GM19452 (cell line): ENCODE results near the gene DDX60.
"Not testable (repeated sequence)": the region's sequence is repeated elsewhere in the genome, so short reads cannot be mapped to it uniquely, and the experiment has no call there.

Source experiments
- ATAC-seq: cut with Tn5 transposase; IDR thresholded peaks from one replicate; pipeline ENCODE4 v1.9.1; 2021; ENCODE audit not compliant: unreplicated experiment

Gene DDX60

GRCh38 chr4:168293386-168293975 is 25.1 kb downstream of the DDX60 start:
- peak; percentile 70 for ATAC-seq

DNA sequence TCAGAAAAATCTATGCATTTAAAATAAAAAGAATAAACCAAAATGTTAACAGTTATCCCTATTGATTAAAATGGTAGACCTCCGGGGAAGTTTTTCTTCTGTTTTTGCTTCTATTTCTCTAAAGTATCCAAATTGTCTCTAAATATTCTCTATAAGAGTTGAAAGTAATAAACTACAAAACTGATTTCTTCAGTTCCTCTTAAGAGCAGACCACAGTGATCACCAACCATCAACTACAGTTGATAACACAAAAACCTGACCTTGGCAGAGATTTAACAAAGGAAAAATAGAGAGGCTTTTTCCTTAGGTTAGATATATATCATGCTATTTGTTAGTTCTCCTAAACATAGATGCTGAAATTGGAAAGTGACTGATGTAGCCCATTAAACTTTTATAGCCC is 27.3 kb downstream of the DDX60 start:
- no peak for ATAC-seq

DNA sequence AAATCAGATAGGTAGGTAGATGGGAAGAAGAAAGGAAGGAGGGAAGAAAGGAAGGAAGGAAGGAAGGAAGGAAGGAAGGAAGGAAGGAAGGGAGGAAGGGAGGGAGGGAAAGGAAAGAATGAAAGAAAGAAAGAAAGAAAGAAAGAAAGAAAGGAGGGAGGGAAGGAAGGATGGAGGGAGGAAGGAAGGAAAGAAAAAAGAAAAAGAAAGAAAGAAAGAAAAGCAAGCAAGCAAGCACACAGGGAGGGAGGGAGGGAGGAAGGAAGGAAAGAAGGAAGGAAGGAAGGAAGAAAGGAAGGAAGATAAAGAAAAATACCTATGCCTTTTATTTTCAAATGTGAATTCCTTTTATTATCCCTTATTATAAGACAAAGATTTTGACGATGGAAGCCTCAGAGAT is 32.7 kb downstream of the DDX60 start:
- not testable (repeated sequence) for ATAC-seq

DNA sequence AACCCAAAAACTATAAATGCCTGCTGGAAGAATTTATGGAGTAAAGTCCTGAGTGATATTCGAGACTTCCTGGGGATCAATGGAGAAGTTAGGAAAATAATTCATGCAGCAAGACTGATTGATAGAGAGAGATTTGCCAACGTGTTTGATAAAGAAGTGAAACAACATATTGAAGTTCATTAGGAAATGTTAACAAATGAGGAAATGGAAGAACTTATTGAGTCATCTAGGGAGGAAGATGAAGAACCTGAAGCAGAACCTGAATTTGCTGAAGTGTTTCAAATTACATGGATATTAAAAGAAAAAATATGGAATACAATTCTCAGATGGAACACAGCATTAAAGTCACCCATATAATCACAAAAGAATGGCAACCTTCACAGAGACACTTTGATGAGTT is 39.0 kb downstream of the DDX60 start:
- ATAC-seq, result no peak

GRCh38 chr4:168275836-168276235 is 42.7 kb downstream of the DDX60 start:
- ATAC-seq, result no peak

DNA sequence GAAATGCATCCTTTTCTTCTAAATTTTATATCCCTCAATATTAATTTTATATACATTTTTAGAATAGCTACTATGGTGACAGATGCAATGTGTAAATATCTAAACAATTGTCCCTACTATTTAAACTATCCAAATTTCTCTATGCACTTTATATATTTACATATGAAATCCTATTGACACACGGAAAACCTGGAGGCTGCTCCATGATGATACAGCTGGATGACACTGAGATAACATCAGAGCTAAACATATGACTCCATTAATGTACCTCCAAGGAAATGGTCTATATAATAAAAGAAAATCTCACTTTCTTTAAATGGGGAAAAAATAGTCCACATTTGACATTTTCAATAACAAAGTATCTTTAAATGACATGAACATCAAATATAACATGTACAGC is 43.7 kb downstream of the DDX60 start:
- no peak for ATAC-seq

DNA sequence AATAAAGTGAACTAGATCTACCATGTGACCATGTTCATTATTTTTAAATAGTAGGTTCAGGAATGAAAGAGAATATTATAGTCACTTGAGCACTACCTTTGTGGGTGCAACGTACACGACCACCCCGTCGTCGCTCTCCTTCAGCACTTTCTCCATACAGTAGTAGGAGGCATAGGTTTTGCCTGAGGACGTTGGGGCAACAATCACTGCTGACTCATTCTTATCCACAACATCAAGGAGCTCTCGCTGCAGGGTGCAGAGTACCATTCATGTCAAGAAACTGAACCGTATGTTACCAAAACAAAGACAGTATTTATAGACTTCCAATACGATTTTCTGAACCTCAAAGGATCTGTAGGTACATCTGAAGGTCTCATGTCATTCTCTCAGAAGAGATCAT is 44.7 kb downstream of the DDX60 start:
- no peak for ATAC-seq

DNA sequence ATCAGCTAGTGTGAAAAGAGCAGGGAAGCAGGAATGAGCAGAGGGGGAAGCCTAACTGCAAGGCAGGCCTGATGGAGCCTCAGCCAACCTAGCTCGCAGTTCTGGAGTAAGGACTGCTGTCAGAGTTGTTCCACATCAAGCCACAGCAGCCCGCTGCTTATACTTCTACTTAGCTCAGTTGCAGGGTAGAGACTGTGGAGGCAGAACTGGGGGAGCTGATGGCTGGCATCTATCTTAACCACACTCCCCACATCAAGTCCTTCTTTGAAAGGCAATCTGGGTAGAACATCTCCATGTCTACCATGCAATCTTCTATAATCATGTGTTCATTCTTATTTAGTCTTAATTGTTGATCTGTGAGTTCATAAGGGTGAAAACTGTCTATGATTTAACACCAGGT is 46.1 kb downstream of the DDX60 start:
- no peak for ATAC-seq

- ATAC-seq, result no peak
Observed at GRCh38 chr4:168269896-168270295, 48.7 kb downstream of the DDX60 start.

DNA sequence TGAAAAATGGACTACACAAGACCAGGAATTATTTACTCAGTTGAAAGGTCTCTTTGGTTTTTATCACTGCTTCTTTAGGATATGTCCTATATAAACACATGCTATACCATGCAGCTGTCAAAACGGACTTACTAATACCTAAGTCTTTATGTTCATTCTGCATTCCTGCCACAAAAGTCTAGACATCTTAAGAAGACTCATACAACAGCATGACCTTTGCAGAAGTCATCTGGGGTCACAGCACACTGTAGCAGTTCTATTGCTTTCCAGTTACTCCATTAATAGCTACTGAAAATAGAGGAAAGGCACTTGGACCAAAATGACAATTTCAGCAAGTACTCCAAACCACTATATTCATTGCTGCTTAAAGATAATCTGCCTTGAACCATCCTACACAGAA is 53.2 kb downstream of the DDX60 start:
- ATAC-seq, result no peak

DNA sequence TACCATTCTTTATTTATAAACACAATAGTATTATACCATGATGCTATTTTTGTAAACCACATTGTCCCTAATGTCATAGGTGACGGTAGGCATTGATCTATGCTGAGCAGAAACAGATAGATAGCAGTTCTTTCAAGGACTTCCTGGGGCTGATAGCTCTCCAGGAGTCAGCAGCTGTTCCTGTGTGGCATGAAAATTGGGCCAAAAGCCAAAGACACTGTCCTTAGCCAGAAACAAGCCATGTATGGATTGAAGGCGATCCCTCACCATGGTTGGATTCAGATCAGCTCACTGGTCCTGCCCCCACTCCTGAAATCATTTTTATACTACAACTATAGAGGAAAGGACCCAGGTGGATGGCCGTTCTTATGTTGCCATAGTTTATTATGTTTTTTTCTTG is 53.6 kb downstream of the DDX60 start:
- ATAC-seq, result no peak

DNA sequence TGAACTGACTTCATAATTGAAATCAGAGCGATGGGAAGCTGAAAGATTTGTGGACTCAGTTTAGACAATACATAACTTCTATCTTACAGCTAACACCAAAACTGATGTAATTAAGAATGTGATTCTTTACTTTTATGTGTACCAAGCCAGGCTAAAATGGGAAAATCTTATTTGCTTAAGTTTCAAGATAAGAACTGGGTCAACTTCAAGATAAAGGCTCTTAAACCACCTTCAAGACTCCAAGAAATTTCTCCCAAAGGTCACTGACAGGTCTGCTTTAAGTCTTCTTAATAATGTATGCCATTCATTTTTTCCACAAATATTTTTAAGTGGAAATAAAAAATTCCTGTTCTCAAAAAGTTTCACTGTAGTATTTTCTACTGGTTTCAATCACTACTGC is 55.5 kb downstream of the DDX60 start:
- ATAC-seq, result no peak

GRCh38 chr4:168259096-168259495 is 59.5 kb downstream of the DDX60 start:
- ATAC-seq, result peak; percentile 74

- ATAC-seq, result no peak
Observed at GRCh38 chr4:168257768-168258167, 60.8 kb downstream of the DDX60 start.

GRCh38 chr4:168248176-168248710 is 70.3 kb downstream of the DDX60 start:
- no peak for ATAC-seq

GRCh38 chr4:168247603-168248002 is 70.9 kb downstream of the DDX60 start:
- no peak for ATAC-seq

DNA sequence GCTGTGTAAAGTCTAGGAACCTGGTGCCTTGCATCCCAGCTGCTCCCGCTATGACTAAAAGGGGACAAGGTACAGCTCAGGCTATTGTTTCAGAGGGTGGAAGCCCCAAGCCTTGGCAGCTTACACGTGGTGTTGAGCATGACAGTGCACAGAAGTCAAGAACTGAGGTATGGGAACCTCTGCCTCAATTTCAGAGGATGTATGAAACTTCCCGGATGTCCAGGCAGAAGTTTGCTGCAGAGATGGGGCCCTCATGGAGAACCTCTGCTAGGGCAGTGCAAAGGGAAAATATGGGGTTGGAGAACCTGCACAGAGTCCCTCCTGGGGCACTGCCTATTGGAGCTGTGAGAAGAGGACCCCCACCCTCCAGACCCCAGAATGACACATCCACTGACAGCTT is 76.6 kb downstream of the DDX60 start:
- ATAC-seq, result no peak

GRCh38 chr4:168240821-168241220 is 77.7 kb downstream of the DDX60 start:
- no peak for ATAC-seq

DNA sequence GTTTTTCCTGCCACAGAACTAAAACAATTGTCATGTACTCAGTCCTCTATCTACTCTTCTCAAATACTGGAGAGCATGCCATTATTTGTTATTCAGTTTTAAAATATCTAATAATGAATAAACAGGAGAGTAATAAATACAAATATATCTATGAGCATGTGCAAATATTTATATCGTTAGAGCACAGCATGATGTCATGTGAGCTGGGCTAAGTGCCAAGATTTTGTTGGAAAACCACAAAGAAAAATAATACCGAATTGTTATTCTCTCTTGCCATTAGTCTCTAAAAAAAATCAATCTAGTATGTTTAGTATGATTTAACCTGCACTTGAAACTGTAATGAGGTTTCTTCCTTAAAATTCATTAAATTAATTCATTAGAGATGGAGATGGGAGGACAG is 97.3 kb downstream of the DDX60 start:
- ATAC-seq, result no peak

- ATAC-seq, result no peak
Observed at GRCh38 chr4:168220893-168221292, 97.7 kb downstream of the DDX60 start.

DNA sequence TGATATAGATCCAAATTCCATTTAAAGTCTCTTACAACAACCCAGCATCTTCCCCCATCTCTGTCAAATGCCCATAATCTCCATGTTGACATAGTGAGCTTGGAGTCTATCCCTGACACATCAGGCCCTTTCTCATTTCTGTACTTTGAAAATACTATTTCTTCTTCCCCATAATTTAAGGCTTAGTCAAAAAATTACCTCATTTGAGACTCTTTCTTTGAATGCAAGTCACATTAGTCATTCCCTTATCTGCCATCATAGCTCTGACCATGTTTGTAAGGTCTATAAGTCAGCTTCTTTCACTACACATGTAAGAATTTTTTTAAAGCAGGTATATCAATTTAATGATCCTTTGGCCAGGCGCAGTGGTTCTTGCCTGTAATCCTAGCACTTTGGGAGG is 99.9 kb downstream of the DDX60 start:
- no peak for ATAC-seq

- not testable (repeated sequence) for ATAC-seq
Observed at GRCh38 chr4:168213511-168213910, 105.0 kb downstream of the DDX60 start.

GRCh38 chr4:168212656-168213055 is 105.9 kb downstream of the DDX60 start:
- no peak for ATAC-seq
